Measurements from ENCODE around the gene SND1. TPM values are rescaled to one million over a fixed set of nuclear protein-coding genes. Genes with fewer than 3 reads are reported as not detected.

SND1 gene
- total RNA-seq, 1 experiment from 2014 or later: 218 TPM

GRCh38 chr7:127618042-127618441, 34.0 kb upstream of the SND1 start, which contains the start of gene PAX4:
TSS of gene PAX4 (minus strand) at chr7:127618142. CDS start at chr7:127615928, 2,214 bp downstream.
- H3K23ac ChIP-seq (ENCODE audit: insufficient read length, low read depth, low read length): no peak within 1 kb of the TSS
- H2AK5ac ChIP-seq (ENCODE audit: insufficient read length, low read length): no peak within 1 kb of the TSS
- H2AFZ ChIP-seq (ENCODE audit: low read length): no peak within 1 kb of the TSS
- H3K79me2 ChIP-seq (ENCODE audit: insufficient read depth, low read length): no peaks in the 10 kb centered on the region
- no peaks in the 10 kb centered on the region for H3K4me1 ChIP-seq (ENCODE audit: insufficient read depth, low read length)
- peaks cover 95% of the 10 kb centered on the region for H3K27me3 Mint-ChIP-seq (ENCODE audit: low read depth)
- H2BK12ac ChIP-seq (ENCODE audit: insufficient read length, low read depth, low read length): no peak within 1 kb of the TSS
- no peak within 1 kb of the TSS for H4K5ac ChIP-seq (ENCODE audit: insufficient read length, low read depth, low read length)
- no peak within 1 kb of the TSS; a peak in 1 of 5 replicates for H3K4me3 Mint-ChIP-seq
- no peak within 1 kb of the TSS for H3K4me2 ChIP-seq (ENCODE audit: insufficient read depth, insufficient read length, low read length)
- no peak within 1 kb of the TSS for H2BK5ac ChIP-seq (ENCODE audit: insufficient read length, low read length)
- H3K9me3 Mint-ChIP-seq: no peaks in the 10 kb centered on the region
- no peaks in the 10 kb centered on the region for H3K9me3 ChIP-seq (ENCODE audit: control insufficient read depth, low read depth, low read length)
- H3K18ac ChIP-seq (ENCODE audit: insufficient read length, low read depth, low read length): no peak within 1 kb of the TSS
- H3K4me1 Mint-ChIP-seq: peaks cover 20% of the 10 kb centered on the region in 2 experiments
- H3T11ph ChIP-seq (ENCODE audit: low read length): no peak within 1 kb of the TSS
- H4K20me1 ChIP-seq (ENCODE audit: control insufficient read depth, insufficient read depth, insufficient read length): no peaks in the 10 kb centered on the region
- DNase-seq: no peak
- H3K9ac ChIP-seq (ENCODE audit: extremely low read depth, insufficient read length, low read length): no peak within 1 kb of the TSS
- H4K91ac ChIP-seq (ENCODE audit: insufficient read length, low read depth, low read length): no peak within 1 kb of the TSS
- TF ChIP-seq CTCF (conservative IDR thresholded peaks at IDR 0.05): no peak
- no peak within 1 kb of the TSS for H2BK20ac ChIP-seq (ENCODE audit: low read depth, low read length, poor library complexity, severe bottlenecking)
- no peak within 1 kb of the TSS for H4K8ac ChIP-seq (replicated peaks; ENCODE audit: insufficient read length, low read depth, low read length)
- no peak within 1 kb of the TSS for H2BK120ac ChIP-seq (ENCODE audit: low read depth, low read length, poor library complexity, severe bottlenecking)
- H2BK15ac ChIP-seq (ENCODE audit: low read depth, low read length): no peak within 1 kb of the TSS
- no peaks in the 10 kb centered on the region; a peak in 1 of 7 replicates for H3K36me3 Mint-ChIP-seq (ENCODE audit: insufficient read depth in 1 of 3, low read depth in 3 of 3)
- no peak within 1 kb of the TSS for H3K27ac ChIP-seq (ENCODE audit: insufficient read length, low read depth, low read length)
- H3K23me2 ChIP-seq (ENCODE audit: insufficient read length, low read depth, low read length, poor library complexity, severe bottlenecking): peaks cover 16% of the 10 kb centered on the region
- no peak within 1 kb of the TSS for H3K4ac ChIP-seq (ENCODE audit: low read depth, low read length)
- H3K14ac ChIP-seq (ENCODE audit: insufficient read depth, low read length): no peak within 1 kb of the TSS
- no peaks in the 10 kb centered on the region for H3K79me1 ChIP-seq (ENCODE audit: insufficient read depth, low read depth, low read length, poor library complexity, severe bottlenecking)
- no CpG with 5 or more reads among the region's 2 CpGs for WGBS (ENCODE audit: extremely low coverage, insufficient read length, low lambda C conversion rate)
- no peak within 1 kb of the TSS for H3K56ac ChIP-seq (ENCODE audit: insufficient read length, low read depth, low read length)
- H3K27me3 ChIP-seq (ENCODE audit: insufficient read depth, low read length): peaks cover 20% of the 10 kb centered on the region
- H3K27ac Mint-ChIP-seq: no peak within 1 kb of the TSS

All from H9 (cell line).